ENCODE results near the gene FXYD3.
"Not testable (repeated sequence)": the region's sequence is repeated elsewhere in the genome, so short reads cannot be mapped to it uniquely, and the experiment has no call there.

FXYD3 gene

GRCh38 chr19:35126624-35126959 lies 11.0 kb downstream of the FXYD3 start:
- no peak for DNase-seq

- DNase-seq, result no peak
Observed at GRCh38 chr19:35127871-35128270, 12.2 kb downstream of the FXYD3 start.

DNA sequence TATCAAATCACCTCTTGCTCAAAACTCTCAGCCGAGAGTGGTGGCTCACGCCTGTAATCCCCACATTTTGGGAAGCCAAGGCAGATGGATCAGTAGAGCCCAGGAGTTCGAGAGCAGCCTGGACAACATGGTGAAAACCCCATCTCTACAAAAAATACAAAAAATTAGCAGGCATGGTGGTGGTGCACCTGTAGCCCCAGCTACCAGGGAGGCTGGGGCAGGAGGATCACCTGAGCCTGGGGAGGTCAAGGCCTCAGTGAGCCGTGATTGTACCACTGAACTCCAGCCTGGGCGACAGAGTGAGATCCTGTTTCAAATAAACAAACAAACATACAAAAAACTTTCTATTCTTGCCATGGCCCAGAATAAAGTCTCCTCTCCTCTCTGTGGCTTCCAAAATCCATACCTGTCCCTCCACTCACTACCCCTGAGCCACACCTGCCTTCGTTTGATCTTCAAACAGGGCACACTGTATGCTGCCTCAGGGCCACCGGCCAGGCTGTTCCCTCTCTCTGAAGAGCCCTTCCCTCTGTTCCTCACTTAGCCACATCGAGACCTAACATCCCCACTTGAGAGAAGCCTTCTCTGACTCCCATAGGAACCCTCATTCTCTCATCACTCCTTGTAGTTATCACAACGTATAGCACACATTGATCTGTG lies 12.9 kb downstream of the FXYD3 start:
- DNase-seq, result no peak

DNA sequence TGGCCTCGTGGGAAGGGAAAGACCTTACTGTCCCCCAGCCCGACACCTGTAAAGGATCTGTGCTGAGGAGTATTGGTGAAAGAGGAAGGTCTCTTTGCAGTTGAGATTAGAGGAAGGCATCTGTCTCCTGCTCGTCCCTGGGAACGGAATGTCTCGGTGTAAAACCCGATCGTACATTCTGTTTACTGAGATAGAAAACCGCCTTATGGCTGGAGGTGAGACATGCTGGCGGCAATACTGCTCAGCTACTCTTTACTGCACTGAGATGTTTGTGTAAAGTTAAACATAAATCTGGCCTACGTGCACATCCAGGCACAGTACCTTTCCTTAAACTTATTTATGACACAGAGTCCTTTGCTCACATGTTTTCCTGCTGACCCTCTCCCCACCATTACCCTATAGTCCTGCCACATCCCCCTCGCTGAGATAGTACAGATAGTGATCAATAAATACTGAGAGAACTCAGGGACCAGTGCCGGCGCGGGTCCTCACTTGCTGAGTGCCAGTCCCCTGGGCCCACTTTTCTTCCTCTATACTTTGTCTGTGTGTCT lies 14.2 kb downstream of the FXYD3 start:
- not testable (repeated sequence) for DNase-seq

DNA sequence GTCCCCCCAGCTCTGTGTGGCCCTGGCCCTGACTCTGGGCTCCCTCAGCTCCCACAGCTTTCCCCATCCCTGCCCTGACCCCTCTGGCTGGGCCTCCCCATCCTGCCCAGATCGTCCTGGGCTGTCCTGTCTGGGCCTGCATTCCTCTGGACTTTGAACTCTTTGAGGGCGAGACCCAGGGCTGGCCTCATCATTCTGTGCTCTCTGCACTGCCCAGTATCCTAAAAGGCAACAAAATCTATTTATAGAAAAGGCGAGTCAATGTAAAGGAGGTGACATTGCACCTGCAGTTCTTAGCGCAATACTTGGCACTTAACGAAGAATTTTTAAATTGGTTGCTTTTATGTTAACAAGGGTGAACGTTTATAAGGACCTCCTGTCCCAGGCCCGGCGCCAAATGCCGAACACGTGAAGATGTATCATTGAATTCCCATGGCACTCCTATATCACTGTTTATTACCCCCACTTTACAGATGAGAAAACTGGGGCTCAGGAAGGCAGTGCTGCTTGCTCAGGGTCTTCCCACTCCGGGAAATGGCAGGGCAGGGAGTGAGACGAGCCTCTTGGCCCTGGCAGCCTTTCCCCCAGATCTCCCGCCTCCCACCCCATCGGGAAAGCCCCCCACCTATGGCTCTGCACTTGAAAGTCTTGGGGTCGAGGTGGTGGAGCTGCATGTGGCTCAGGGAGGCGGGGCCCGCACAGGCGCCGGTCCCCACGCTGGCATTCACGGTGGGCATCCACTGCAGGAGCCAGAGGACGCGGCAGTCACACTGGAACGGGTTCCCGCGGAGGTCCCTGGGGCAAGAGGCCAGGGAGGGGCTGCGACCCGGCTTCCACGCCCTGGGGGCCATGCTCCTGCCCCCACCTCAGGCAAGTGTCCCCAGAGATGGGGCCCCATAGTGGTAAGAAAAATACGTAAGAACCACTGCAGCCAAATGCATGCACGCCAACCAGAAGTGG lies 15.4 kb downstream of the FXYD3 start:
- DNase-seq, result no peak

DNA sequence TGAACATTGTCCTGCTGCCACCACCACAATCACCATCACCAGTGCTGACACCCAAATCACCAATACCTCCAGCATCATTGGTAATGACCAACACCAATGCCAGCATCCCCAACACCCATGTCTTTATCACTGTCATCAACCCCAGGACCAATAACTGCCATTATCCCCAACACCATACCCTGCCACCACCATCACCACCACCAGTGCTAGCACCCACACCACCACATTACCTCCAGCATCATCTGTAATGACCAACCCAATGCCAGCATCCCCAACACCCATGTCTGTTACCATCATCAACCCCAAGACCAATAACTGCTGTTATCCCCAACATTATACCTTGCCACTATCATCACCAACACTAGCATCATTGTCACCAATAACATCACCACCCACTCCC lies 16.6 kb downstream of the FXYD3 start:
- DNase-seq, result no peak

DNA sequence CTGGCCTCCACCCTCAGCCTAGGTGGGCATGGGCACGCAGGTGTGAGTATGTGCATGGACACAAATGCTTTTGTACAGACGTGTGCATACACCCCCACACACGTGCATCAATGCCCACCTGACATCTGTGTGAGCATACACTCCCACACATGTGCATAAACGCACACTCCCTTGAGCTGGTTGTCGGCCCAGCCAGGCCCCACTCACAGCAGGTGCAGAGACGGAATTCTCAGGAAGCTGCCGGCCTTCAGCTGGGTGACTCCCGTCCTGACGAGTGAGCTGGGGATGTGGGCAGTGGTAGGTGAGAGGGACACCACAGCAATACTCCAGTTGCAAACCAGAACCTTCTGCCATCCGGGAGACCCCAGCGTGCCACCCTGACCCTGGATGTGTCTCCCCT lies 18.2 kb downstream of the FXYD3 start:
- no peak for DNase-seq

GRCh38 chr19:35134601-35135242 lies 19.1 kb downstream of the FXYD3 start, which contains the start of gene LGI4:
TSS of gene LGI4 (minus strand) at chr19:35135059. CDS start at chr19:35134680, 379 bp downstream.
- DNase-seq, result no peak

DNA sequence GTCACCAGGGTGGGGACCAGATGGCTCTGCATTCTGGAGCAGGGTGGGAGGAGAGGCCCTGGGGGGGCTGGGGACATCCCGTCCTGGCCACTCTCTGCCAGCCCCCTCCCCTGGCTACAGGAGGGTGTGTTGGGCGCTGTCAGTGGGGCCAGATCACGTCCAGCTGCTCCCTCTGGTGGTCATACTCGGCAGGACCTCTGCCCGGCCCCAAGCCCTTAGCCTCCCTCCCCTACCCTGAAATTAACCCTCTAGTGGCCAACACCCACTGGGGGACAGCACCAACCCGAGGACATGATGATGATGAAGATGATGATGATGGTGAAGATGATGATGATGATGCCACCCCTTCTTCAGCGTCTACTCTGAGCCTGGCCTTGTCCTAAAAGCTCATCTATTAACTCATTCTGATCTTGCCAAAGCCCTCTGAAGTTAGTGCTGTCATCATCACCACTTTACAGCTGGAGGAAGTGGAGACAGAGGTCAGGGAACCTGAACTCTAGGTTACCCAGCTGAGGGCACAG lies 19.8 kb downstream of the FXYD3 start:
- DNase-seq, result peak; percentile 44

DNA sequence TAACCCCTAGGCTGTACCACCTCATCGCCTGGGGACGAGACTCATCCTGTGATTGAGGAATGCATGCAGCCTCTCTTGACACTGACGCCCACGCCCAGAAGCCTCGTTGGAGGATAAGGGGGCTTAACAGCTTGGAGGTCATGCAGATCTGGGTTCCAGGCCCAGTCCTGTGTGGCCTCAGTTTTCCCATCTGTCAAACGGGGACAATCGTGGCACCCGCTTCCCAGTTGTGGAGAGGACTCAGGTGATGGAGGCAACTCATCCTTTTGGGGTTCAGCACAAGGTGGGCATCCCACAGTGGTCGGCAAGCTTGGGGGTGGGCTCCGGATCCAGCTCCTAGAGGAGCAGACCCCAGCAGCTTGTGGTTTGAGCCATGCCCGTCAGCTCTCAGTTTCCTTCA lies 20.6 kb downstream of the FXYD3 start:
- no peak for DNase-seq

GRCh38 chr19:35136977-35137702 lies 21.5 kb downstream of the FXYD3 start:
- DNase-seq, result no peak

GRCh38 chr19:35138305-35138892 lies 22.8 kb downstream of the FXYD3 start, which contains the start of gene FXYD1:
TSS of gene FXYD1 (plus strand) at chr19:35138824. CDS start at chr19:35140080, 1,256 bp downstream.
- no peak for DNase-seq

DNA sequence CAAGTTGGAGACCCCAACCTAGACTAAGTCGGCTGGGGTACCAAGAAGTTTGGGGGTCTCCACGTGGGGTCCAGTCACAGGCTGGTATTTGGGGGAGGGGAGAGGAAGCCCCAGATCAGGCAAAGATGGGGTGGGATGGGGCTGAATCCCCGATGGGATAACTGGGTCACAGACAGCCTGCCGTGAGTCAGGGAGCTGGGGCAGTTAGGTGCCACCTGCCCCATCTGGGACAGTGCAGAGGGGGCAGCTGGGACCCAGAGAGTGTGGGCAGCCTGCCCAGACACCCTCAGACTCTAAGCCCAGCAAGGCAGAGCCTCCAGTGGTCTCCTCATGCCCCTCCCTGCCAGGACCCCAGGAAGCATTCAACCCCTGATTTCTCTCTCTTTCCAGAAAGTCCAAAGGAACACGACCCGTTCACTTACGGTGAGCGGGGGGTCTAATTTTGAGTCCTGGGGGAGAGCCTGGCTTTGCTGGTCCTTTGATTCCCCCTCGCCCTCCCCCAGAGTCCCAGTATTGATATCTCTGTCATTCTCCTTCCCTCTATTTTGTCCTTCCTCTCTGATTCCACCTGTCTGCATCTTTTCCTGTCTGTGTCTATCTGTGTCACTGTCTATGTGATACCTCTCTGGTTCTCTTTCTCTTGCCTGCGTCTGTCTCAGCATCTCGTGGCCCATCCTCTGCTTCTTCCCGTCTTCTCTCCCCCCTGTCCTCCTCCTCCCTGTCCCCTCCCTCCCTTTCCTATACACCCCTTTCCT lies 24.8 kb downstream of the FXYD3 start:
- DNase-seq, result no peak

GRCh38 chr19:35140962-35141836 lies 25.6 kb downstream of the FXYD3 start:
- DNase-seq, result peak; percentile 92

DNA sequence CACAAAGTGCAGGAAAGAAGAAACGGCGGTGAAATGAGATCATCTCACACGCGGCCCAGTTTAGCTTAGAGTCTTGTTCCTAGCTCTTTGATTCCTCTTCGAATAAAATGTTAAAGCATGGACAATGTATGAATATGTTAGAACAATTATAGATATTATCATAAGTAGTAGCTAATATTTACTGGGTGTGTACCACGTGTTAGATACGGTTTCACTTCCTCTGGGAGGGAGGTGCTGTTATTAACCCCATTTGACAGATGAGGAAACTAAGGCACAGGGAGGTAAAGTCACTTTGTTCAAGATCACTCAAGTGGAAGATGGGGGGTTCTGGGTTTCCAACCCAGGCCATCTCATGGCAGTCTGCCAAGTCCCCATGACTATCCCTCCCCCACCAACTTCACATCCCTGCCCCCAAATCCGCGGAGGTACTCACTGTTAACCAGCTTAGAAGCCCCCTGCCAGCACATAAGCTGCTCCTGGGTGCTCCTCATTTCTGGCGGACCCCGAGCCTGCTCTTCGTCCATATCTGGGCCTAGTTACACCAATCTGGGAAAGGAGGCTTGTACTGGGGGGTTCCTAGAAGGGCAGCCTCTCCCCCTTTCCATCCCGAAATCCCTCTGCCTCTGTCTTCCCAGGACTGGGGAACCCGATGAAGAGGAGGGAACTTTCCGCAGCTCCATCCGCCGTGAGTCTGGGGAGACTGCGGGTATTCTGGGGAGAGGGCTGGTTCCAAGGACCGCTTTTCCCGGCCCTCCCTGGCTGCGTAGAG lies 26.4 kb downstream of the FXYD3 start:
- no peak for DNase-seq

DNA sequence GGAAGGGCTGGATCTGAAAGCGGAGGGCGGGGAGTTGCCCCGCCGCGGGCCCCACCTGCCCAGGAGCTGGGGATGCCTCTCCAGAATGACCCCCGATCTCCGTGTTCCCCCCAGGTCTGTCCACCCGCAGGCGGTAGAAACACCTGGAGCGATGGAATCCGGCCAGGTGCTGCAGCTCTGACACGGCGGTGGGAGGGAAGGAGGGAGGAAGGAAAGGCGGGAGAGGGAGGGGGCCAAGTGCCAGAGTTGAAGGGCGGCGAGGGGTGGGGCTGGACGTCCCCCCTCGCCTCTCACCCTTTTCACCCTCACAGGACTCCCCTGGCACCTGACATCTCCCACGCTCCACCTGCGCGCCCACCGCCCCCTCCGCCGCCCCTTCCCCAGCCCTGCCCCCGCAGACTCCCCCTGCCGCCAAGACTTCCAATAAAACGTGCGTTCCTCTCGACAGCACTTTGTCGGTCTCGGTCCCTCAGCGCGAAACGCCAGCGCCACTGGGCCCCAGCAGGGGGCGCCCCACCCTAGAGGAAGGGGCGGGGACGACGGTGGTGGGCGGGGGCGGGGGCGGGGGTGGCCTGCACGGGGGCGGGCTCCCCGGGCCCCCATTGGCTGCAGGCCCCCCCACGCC lies 27.1 kb downstream of the FXYD3 start:
- DNase-seq, result peak; percentile 35

DNA sequence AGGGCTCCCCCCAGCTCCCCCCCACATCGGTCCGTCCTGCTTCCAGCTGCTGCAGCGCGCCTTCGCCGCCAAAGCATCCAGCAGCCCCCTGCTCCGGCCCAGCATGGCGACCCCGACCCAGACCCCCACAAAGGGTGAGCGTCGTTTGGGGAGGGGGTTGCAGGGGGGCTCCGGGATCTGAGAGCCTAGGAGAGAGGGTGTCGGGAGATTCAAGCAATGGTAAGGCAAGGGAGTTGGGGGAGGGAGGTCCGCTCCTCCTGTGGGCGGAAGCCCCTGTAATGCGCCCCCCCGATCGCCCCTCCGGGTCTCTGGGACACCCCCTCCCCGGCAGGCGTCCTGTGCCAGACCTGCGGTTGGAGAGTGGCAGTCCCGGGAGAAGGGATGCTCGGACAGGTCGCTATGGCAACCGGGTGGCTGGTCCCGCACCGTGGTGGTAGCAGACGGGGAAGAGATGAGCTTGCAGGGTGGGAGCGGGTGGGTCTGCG lies 27.6 kb downstream of the FXYD3 start, which contains the start of gene FXYD7:
Gene FXYD7, plus strand, starts transcription at position 25 of the 485 bp plus-strand sequence. Its CDS starts 79 bp downstream, at position 104.
- no peak for DNase-seq

GRCh38 chr19:35143818-35144217 lies 28.2 kb downstream of the FXYD3 start:
- DNase-seq, result no peak

- no peak for DNase-seq
Observed at GRCh38 chr19:35144259-35144599, 28.6 kb downstream of the FXYD3 start.

Data from GDM1 (cell line).